ENCODE results near the gene CDKAL1.

GRCh38 chr6:20600831-20601230, 66.6 kb downstream of the CDKAL1 start:
- TF ChIP-seq POLR2A (IDR thresholded peaks at IDR 0.05; ENCODE audit: low read length): no peak
- TF ChIP-seq, protein P1, sequence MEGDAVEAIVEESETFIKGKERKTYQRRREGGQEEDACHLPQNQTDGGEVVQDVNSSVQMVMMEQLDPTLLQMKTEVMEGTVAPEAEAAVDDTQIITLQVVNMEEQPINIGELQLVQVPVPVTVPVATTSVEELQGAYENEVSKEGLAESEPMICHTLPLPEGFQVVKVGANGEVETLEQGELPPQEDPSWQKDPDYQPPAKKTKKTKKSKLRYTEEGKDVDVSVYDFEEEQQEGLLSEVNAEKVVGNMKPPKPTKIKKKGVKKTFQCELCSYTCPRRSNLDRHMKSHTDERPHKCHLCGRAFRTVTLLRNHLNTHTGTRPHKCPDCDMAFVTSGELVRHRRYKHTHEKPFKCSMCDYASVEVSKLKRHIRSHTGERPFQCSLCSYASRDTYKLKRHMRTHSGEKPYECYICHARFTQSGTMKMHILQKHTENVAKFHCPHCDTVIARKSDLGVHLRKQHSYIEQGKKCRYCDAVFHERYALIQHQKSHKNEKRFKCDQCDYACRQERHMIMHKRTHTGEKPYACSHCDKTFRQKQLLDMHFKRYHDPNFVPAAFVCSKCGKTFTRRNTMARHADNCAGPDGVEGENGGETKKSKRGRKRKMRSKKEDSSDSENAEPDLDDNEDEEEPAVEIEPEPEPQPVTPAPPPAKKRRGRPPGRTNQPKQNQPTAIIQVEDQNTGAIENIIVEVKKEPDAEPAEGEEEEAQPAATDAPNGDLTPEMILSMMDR (IDR thresholded peaks at IDR 0.05): no peak
- no peak for TF ChIP-seq MAZ (IDR thresholded peaks at IDR 0.05; ENCODE audit: borderline replicate concordance, low read depth, low read length)
